Mucosa of stomach (tissue), 1 donor: ENCODE data around the gene ARL14.

Source experiments
- H3K27me3 ChIP-seq: one replicate; pipeline ENCODE4 v1.7.0; 2013; ENCODE audit warnings: mild to moderate bottlenecking, low read length; ENCODE audit not compliant: control insufficient read depth, insufficient read depth
- H3K36me3 ChIP-seq: one replicate; pipeline ENCODE4 v1.7.0; 2013; ENCODE audit warnings: low read length; ENCODE audit not compliant: control insufficient read depth, insufficient read depth
- H3K4me1 ChIP-seq: one replicate; pipeline ENCODE4 v1.7.0; 2013; ENCODE audit warnings: mild to moderate bottlenecking, low read length; ENCODE audit not compliant: control insufficient read depth, insufficient read depth
- H3K4me3 ChIP-seq: one replicate; pipeline ENCODE4 v1.7.0; 2013; ENCODE audit warnings: low read length
- H3K9ac ChIP-seq: one replicate; pipeline ENCODE4 v1.7.0; 2013; ENCODE audit warnings: mild to moderate bottlenecking, low read length, moderate library complexity
- H3K9me3 ChIP-seq: one replicate; pipeline ENCODE4 v1.7.0; 2013; ENCODE audit warnings: mild to moderate bottlenecking, low read length, moderate library complexity; ENCODE audit not compliant: control insufficient read depth
- donor health status: Pancreatic carcinoma.

The ARL14 gene

DNA sequence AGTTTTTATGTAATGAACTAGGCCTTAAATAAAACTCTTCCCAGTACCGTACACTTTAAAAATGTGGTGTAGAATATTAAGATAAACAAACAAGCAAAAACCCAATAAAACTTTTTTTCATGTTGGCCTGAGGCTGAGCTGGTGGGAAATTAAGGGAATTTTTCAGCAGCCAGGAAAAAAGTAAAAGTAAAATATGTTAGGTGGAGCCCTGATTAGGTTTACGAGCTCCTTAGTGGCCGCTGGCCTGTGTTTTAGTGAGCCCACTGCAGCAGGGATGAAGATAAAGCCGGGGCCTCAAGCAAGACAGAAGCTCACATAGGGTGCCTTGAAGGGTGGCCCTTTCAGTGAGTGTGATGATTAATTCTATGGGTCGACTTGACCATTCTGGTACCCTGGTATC, 16.1 kb upstream of the ARL14 start:
- Histone ChIP-seq H3K36me3 (no peaks in the 10 kb centered on the region), H3K4me1 (peaks cover 3% of the 10 kb centered on the region), H3K27me3 (no peaks in the 10 kb centered on the region), H3K9ac (no peak overlapping the region), H3K4me3 (no peak overlapping the region), H3K9me3 (no peaks in the 10 kb centered on the region)

DNA sequence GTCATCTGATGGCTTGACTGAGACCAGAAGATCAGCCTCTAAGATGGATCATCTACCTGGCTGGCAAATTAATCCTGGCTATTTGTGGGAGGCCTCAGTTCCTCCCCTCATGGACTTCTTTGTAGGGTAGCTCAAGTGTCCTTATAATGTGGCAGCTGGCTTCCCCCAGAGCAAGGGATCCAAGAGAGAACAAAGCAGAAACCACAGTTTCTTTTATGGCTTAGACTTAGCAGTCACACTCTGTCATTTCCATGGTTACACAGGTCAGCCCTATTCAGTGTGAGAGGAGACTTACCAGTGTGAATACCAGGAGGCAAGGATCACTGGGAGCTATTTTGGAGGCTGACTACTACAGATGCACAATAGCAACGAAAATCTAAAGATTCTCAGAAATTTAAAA, 15.3 kb upstream of the ARL14 start:
- Histone ChIP-seq H3K9ac (no peak overlapping the region), H3K4me1 (peaks cover 7% of the 10 kb centered on the region), H3K27me3 (no peaks in the 10 kb centered on the region), H3K9me3 (no peaks in the 10 kb centered on the region), H3K4me3 (no peak overlapping the region), H3K36me3 (no peaks in the 10 kb centered on the region)

DNA sequence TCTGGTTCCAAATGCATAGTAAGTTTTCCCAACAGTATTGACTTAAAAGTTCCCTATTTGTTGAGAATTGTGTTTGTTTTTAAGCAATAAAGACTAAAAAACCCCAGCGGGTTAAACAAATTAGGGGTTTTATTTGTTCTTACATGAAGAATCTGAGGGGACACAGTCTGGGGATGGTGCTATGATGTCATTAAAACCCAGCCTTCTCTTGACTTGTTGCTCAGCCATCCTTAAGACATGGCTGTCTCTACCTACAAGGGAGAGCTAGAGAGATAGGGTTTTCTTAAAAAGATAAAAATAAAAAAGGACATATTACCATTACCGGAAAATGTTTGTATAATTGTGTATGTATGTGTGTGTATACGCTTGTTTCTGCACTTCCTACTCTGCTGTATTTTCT, 11.7 kb upstream of the ARL14 start:
- no peaks in the 10 kb centered on the region for H3K36me3 ChIP-seq
- no peak overlapping the region for H3K9ac ChIP-seq
- H3K27me3 ChIP-seq, result no peaks in the 10 kb centered on the region
- peaks cover 19% of the 10 kb centered on the region for H3K4me1 ChIP-seq
- H3K9me3 ChIP-seq, result no peaks in the 10 kb centered on the region
- H3K4me3 ChIP-seq, result no peak overlapping the region

DNA sequence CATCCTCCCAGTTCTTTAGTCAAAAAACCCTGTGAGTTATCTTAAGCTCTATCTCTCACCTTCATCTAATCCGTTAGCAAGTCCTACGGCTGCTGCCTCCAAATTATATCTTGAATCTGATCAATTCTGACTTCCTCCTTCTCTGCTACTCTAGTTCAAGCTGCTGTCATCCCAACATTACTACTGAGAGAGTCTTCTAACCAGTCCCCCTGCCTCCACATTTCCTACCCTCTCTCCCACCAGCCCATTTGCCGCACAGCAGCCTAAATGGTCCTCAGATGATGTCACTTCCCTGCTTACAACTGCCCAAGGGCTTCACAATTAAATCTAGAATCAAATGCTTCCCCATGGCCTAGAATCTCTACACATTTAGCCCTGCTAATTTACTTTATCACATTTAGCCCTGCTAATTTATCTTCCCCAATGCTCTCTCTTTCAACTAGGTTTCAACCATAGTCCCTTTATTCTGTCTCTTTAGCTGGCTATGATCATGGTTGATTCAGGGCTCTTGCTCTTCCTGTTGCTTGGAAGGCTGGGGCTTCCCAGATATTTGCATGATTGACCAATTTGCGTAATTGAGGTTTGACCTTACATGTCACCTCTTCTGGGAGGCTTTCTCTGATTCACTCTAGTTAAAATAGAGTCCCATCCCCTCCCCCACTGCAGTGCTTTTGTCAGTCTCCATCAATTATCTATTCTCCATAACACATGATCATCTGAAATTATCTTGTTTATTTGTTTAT, 11.0 kb upstream of the ARL14 start:
- no peak overlapping the region for H3K9ac ChIP-seq
- no peak overlapping the region for H3K4me3 ChIP-seq
- H3K4me1 ChIP-seq, result peaks cover 22% of the 10 kb centered on the region
- H3K9me3 ChIP-seq, result no peaks in the 10 kb centered on the region
- no peaks in the 10 kb centered on the region for H3K27me3 ChIP-seq
- no peaks in the 10 kb centered on the region for H3K36me3 ChIP-seq

DNA sequence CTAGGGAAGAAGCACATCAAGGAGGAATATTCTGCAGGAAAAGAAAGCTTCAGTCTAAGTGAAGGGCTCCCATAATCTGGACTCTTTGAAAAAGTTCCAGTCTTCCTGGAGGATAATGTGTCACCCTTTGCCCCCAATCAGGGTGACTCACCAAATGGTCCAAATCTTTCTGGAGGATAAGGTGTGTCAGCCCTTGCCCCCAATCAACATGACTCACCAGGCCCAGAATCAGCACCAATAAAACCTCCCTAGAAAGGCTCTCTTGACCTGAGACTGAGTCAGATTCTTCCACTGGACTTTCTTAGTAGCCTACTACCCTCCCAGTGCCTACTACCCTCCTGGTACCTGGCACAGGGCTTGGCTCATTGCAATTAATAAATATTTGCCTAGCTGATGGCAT, 9.5 kb upstream of the ARL14 start:
- H3K4me1 ChIP-seq, result peaks cover 27% of the 10 kb centered on the region
- H3K36me3 ChIP-seq, result no peaks in the 10 kb centered on the region
- H3K4me3 ChIP-seq, result no peak overlapping the region
- no peak overlapping the region for H3K9ac ChIP-seq
- H3K27me3 ChIP-seq, result no peaks in the 10 kb centered on the region
- no peaks in the 10 kb centered on the region for H3K9me3 ChIP-seq

DNA sequence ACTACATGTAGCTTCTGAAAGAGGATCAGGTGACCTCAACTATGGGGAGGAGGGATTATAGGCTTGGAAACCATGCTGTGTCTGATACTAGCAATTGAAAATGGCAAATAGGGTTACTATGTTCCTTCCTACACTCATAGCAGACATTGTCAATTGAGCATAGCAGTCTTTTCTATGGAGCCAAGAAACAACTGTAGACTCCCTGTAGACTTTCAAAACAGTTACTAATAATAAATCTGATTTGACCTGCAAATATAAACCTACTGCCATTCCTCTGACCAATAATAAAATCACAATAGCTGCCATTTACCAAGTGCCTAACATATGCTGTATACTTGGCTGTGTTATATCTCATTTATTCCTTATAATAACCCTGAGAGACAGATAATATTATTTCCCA, 8.5 kb upstream of the ARL14 start:
- no peak overlapping the region for H3K4me3 ChIP-seq
- peaks cover 32% of the 10 kb centered on the region for H3K4me1 ChIP-seq
- H3K9ac ChIP-seq, result no peak overlapping the region
- H3K27me3 ChIP-seq, result no peaks in the 10 kb centered on the region
- no peaks in the 10 kb centered on the region for H3K36me3 ChIP-seq
- no peaks in the 10 kb centered on the region for H3K9me3 ChIP-seq

DNA sequence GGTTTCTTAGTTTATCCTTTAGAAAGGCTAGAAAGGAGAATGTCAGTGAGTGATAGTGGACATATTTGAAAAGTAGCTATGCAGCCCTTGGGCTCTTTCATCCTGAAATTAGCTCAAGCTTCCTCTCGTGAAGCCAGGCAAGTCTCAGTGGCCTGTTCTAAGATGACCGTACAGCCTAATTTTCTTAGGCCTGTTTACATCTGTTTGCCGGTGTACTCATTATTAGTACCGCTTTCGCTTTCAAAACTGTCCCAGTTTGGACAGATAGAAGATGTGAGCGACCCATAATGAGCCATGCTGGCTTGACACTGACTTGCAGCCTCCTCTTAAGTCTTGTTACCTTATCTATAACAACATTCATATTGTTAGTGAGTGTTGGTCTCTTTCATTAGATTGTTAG, 5.7 kb upstream of the ARL14 start:
- peaks cover 49% of the 10 kb centered on the region for H3K4me1 ChIP-seq
- no peaks in the 10 kb centered on the region for H3K36me3 ChIP-seq
- H3K9me3 ChIP-seq, result no peaks in the 10 kb centered on the region
- H3K9ac ChIP-seq, result no peak overlapping the region
- H3K27me3 ChIP-seq, result no peaks in the 10 kb centered on the region
- no peak overlapping the region for H3K4me3 ChIP-seq

DNA sequence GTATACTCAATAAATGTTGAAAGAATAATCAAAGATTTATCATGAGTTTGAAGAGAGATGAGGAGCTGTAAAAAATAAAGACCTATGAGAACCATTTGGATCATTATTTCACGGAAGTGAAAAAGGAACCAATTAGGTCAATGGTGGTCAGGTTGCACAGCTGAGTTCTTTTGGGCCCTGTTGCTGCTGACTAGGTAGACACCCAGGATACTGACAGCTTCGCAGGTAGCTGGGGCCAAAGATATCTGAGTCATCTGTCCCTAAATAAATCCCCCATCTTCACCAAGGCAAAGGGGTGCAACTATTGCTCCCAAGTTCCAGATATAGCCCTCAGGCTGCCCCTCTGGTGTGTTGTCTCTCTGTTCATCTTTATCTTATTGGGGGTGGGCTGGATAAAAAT, 5.0 kb upstream of the ARL14 start:
- no peaks in the 10 kb centered on the region for H3K36me3 ChIP-seq
- no peak overlapping the region for H3K4me3 ChIP-seq
- H3K27me3 ChIP-seq, result no peaks in the 10 kb centered on the region
- H3K9me3 ChIP-seq, result no peaks in the 10 kb centered on the region
- H3K9ac ChIP-seq, result no peak overlapping the region
- peaks cover 50% of the 10 kb centered on the region for H3K4me1 ChIP-seq

DNA sequence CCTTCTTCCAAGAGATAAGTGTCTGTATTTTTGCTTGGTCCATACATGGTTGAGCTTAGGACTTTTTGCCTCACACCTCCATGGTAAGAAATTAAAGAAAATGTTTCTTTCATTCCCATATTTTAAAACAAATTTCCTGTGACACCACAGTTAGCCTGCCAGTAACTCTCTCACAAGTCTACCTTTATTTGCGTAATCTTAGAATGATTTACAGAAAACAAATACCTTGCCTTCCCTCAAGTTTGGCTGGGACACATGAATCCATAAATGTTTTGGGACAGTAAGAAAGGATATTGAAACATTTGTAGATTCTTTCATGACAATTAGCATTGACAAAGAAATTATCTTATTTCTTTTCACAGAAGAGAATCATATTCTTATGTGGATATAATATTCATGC, 3.8 kb upstream of the ARL14 start:
- Histone ChIP-seq H3K27me3 (no peaks in the 10 kb centered on the region), H3K4me1 (peaks cover 41% of the 10 kb centered on the region)

DNA sequence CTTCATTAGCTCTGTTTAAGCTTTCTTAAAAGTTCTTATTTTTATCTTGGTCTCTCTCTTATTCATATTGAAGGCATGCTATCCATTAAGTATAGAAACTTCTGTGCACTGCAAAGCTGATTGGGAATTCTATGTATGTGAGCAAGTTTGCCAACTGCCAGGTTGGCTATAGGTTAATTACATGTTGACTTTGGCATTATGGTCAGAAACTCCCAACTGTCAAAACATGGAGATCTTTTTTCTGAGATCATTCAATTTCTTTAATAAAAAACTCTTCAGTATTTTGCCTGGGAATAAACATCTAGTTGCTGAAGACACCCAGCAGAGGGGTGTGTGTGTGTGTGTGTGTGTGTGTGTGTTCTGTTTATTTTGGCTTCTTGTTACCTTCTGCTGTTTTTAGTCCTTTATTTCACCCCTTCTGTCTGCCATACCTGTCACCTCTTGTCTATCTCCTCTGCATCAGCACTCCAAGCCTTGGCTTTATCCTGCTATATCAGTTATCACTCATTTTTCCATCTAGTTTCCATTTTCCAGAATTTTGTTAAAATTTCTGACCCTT, 1.3 kb upstream of the ARL14 start:
- H3K4me1 ChIP-seq, result peaks cover 39% of the 10 kb centered on the region
- H3K9ac ChIP-seq, result peak overlapping the region; percentile 93
- no peaks in the 10 kb centered on the region for H3K36me3 ChIP-seq
- no peaks in the 10 kb centered on the region for H3K27me3 ChIP-seq
- H3K4me3 ChIP-seq, result no peak overlapping the region
- H3K9me3 ChIP-seq, result no peaks in the 10 kb centered on the region

More for the DNA sequence above, 3.8 kb upstream of the ARL14 start:
- Histone ChIP-seq H3K9ac (no peak overlapping the region), H3K9me3 (no peaks in the 10 kb centered on the region), H3K36me3 (no peaks in the 10 kb centered on the region), H3K4me3 (no peak overlapping the region)

DNA sequence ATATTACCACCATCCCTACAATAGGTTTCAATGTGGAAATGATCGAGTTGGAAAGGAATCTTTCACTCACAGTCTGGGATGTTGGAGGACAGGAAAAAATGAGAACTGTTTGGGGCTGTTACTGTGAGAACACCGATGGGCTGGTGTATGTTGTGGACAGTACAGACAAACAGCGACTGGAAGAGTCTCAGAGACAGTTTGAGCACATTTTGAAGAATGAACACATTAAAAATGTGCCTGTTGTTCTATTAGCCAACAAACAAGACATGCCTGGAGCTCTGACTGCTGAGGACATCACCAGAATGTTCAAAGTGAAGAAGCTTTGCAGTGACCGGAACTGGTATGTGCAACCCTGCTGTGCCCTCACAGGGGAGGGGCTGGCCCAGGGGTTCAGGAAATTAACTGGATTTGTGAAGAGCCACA, 510 bp downstream of the ARL14 start:
- Histone ChIP-seq H3K9me3 (no peaks in the 10 kb centered on the region), H3K4me3 (peak overlapping the region; percentile 95), H3K27me3 (no peaks in the 10 kb centered on the region), H3K36me3 (no peaks in the 10 kb centered on the region), H3K9ac (peak overlapping the region; percentile 93), H3K4me1 (peaks cover 31% of the 10 kb centered on the region)

DNA sequence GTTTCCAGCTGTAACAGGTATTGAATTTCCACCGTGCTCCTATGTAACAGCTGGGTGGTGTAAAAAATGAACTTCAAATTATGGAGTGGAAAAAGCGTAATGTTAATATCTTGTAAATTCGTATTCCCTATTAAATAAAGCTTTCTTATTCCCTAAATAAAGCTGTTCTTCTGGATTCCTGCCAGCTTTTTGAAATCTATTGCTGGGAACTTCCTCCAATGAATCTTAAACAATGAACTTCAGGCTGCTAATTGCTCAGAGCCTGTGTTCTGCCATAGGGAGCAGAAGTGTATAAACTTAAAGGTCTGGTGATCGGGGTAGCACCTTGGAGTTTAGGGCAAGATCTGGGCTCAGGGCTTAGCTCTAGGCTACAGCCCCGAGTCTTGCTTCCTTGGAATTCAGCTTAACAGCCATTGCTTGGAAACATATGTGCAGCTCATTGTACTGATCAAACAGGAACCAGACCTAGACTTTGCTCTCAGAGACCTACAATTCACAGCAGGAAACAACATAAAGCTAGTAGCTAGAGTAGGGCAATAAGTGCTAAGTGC, 1.4 kb downstream of the ARL14 start:
- peak overlapping the region; percentile 95 for H3K4me3 ChIP-seq
- no peaks in the 10 kb centered on the region for H3K9me3 ChIP-seq
- H3K9ac ChIP-seq, result peak overlapping the region; percentile 93
- no peaks in the 10 kb centered on the region for H3K27me3 ChIP-seq
- H3K36me3 ChIP-seq, result no peaks in the 10 kb centered on the region
- H3K4me1 ChIP-seq, result peaks cover 27% of the 10 kb centered on the region
